Effector CD8-positive, alpha-beta T cell (primary cell): Measurements from ENCODE around the gene FSTL5.

Experiments used
- DNase-seq: peaks from one replicate; lab custom pipeline; 2025; lab: John Stamatoyannopoulos, UW

Gene FSTL5

GRCh38 chr4:161577579-161578301 lies 586.1 kb downstream of the FSTL5 start:
- no peak for DNase-seq

GRCh38 chr4:161573836-161574235 lies 590.0 kb downstream of the FSTL5 start:
- DNase-seq, result no peak

- no peak for DNase-seq
These were observed 599.5 kb downstream of the FSTL5 start for GRCh38 chr4:161564230-161564834.

DNA sequence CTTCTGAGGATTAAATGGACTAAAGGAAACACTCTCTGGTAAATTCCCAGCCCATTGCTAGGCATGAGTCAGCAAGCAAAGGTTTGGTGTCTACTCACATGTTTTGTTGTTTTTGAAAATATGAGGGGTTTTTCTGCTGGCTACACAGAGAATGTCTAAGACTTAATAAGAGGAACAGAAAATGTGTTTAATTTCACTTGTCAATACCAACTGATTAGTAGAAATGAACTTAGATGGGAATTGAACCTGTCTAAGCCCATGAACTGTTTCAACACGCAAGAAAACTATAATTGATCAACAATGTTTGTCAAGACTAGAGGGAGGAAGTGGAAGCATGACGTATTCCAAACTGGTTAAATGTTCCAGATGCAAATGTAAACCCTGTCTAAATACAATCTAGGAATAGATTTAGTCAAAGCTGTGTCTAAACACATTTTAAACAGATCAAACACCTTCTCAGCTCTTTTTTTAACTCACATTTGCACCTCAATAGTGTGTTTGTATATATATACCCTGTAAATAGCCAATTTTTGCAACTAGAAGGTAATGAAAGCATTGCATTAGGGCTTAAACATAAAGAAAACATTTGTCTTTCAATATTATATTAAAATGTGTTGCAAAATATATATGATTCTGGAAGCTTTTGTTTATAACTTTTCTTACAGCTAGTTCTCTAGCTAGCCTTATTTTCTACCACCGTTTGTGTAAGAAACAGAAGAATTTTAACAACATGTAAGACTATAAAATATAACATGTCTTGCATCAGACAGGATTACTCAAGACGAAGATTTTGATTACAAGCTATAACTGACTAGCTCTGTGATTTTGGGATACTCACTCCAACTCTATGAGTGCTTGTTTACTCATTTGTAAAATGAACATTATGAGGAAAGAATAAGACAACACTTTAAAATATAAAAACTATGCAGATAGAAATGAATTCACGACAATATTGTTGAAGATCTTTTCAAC lies 607.8 kb downstream of the FSTL5 start:
- no peak for DNase-seq

DNA sequence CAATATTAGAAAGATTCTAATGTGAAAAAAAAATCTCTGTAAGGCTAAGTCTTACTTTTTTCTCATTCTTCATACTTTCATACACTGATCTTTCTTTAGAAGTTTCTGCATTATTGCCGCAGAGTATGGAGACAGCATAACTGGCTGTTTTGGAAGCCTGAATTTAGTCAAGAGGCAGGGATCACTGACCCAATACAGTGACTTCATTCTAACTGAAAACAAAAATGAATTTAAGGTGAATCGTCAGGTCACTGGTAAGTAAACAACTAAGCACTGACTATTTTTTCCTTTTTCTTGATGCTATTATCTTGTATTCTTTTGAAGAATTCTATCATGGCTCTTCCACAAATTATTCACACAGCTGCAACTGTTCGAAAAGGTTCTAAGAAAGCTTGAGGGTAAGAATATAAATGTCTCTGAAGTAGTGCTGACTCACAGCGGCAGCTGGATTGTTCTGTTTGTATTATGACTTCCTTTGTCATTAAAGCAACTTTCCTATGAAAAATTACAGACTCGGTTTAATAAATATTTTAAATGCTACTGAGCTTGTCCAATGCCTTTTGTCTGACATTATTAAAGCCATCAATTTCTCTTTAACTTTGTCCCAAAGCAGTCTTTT lies 609.3 kb downstream of the FSTL5 start:
- DNase-seq, result no peak

DNA sequence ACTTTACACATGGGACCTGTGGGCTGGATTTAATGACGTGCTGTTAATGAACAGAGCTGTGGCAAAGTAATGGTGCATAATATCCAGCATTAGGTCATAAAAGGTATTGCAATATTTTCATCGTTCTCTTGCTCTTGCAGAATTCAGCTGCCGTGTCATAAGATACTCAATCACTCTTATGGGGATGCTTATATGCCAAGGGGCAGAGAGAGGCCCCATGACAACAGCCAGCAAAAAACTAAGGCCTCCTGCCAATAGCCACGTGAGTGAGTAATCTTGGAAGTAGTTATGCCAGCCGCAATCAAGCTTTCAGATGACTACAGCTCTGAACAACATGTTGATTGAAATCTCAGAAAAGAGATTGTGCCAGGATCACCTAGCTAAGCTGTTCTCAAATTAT lies 616.9 kb downstream of the FSTL5 start:
- DNase-seq, result no peak

DNA sequence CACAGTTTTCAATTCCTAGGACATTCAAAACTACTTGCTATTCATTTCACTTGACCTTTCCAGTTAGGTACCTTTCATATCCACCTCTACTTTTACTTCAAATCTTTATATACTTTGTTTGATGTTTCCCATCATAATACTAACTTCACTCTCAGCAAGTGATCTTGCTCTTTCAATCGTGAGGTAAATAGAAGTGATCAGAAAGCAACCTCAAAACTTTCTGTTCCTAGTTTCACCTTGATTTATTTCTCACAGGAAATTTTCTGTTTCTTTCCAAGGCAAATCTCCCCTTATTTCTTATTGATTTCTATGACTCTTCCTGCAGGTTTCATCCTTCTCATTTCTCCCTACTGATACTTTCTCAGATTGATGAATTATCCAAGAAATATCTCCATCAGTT lies 623.5 kb downstream of the FSTL5 start:
- no peak for DNase-seq

DNA sequence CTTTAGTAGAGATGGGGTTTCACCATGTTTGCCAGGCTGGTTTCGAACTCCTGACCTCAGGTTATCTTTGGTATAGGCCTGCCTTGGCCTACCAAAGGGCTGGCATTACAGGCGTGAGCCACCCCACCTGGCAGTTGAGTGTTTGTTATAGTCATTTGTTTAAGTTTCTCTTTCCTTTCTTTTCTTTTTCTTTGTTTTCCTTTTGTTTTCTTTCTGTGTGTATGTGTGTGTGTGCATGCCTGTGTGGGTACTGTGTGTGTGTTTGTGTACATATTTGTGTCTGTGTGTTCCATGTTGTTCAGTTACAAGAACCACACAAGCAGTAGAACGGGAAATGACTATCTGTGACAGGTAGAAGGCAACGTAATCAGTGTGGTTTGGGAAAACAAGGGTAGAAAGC lies 624.9 kb downstream of the FSTL5 start:
- DNase-seq, result no peak

DNA sequence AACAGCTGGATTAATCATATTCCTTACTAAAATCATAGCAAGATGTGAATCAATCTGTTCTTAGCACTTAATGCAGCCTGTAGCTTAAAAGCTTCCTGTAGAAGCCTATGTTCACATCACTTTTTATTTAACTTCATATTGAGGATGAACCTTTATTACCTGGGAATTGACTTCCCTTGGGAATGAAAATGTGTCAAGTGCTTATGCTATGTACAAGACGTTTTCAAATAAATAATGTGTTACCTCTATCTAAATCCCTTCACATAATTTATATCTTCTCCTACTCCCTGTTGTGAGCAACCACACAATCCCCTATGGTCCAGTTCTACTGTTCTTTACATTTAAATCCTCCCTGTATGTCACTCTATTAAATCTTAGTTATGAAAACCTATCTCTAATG lies 633.1 kb downstream of the FSTL5 start:
- DNase-seq, result no peak

DNA sequence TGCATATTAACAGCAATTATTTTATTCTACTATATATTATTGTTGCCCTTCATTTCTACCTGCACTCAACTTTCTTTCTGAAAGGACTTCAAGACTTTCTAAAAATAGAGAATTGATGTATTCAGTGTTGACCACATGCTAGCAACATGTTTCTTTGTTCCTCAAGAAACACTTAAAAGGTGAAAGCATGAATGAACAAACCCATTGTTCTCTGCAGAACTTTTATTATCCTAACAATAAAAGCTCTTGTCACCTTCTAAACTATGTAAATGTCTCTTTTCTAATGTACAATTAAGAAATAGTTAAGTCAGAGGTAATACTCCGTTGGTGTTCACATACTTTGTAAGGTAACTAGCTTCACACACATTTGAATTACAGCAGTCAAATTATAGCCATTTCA lies 638.7 kb downstream of the FSTL5 start:
- no peak for DNase-seq

DNA sequence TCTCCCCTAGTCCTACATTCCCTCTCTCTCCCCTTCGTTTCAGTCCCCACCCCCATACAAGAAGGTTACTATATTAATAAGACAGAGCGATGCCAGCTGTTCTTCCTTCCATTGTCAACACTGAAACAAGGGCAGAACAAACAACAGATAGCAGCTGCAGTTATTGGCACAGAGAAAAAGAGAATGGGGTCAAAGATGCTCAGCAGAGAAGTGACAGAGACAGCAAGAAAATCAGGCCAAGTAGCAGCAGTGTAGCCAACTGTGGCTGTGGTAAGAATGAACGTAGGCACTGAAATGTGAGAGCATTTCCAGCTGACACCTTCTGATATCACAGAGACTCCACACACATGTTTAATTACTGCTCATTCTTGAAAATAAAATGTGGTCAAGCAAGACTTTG lies 641.8 kb downstream of the FSTL5 start:
- DNase-seq, result no peak

- DNase-seq, result no peak
These were observed 644.2 kb downstream of the FSTL5 start for GRCh38 chr4:161519611-161520010.

DNA sequence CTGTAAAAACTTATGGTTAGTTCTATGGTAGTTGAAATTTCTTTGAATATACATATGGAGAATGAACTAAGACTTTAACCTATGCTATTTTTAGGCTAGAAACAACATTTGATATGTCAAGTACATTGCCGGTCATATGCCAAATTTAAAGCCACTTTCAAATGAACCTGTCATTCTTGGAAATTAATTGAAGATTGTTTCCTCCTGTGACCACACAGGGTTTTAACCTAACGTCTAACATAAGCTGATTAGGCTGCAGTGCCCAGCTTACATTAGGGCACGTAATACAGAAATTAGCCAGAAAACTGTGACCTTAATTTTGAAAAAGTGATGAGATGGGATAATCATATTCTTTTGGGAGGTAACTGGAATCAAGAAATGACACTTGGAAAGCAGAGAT lies 645.9 kb downstream of the FSTL5 start:
- no peak for DNase-seq

GRCh38 chr4:161505141-161505540 lies 658.7 kb downstream of the FSTL5 start:
- no peak for DNase-seq

DNA sequence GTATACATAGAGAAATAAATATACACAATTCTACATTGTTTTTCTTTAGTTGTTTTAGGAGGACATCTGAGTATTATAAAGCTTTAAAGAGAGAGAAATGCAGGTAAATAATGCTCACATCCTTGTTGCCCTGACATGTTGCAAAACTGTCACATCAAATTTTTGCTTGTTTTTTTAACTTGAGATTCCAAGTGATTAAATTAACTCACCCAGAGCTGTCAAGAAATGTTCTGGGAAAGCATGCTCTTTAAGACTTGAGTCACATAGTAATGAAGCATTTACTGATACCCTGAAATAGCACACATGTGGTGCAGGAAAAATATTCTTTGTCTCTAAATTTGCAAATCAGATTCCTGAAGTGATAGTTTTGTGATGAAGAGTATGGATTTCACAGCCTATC lies 665.6 kb downstream of the FSTL5 start:
- no peak for DNase-seq

DNA sequence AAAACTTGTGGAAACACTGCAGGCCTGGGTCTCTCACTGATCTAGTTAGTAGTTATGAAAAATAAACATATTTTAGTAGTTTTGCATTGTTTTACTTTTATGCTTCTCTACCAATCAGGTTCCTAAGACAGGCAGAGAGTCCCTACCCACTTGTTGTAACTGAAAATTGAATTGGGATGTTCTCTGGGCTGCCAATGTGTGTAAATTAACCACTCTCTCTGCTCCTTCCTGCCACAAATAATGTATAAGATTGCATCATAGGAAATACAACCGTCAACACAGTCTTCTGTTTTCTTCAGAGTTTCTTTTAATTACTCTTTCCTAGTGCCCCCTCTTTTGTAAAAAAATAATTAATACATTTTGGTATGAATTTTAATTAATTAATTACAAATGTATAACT lies 677.3 kb downstream of the FSTL5 start:
- DNase-seq, result no peak

DNA sequence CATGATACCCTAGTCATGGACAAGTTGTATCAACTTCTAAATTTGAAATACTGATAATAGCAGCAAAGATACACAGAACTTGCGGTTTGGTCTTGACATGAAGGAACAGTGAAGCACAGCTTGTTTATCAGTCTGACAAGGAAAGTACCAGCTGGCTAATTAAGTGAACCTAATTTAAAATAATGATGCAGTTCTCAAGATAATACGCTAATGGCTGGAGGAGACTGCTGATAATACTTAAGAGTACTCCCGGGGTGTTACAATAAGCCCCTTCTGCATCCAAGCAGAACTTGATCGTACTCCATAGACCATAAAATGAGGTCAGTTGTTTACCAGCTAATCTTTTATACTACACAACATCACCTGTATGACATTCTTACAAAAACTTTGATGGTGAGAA lies 697.5 kb downstream of the FSTL5 start:
- DNase-seq, result no peak

DNA sequence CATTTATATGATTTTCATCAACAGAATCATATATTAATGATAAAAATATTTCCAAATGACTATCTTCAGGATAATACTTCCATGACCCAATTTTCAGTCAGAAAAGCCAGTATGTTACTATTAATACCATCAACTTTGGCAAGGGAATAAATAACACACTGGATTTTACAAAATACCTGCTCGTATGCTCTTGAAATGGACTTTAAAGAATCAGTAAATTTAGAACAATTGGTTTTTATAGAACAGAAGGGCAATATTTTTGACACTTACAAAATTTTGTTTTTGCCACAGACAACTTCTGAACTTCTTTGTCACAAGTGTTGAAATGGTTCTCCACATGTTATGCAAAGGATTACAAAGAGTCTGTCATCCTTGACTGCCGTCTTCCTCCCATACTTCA lies 700.4 kb downstream of the FSTL5 start:
- no peak for DNase-seq

GRCh38 chr4:161457906-161458305 lies 705.9 kb downstream of the FSTL5 start:
- no peak for DNase-seq

DNA sequence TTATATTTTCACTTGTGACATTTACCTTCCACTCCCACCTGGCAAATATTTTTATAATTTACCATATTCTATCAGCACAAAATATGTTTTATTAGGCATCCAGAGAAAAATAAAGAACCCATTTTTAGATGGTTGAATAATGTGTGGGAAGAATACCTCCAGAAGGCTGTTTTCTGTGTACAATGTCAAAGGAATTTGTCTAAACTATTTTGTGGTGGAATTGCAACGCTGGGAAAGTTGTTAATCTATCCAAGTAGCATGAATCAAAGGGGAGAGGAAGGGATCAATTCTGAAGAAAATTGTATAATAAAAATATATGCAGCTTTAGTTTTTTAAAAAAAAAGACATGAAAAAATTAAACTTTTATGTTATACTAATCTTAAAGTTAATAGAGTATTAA lies 706.5 kb downstream of the FSTL5 start:
- no peak for DNase-seq

GRCh38 chr4:161454860-161455259 lies 708.9 kb downstream of the FSTL5 start:
- DNase-seq, result no peak

- DNase-seq, result no peak
These were observed 715.1 kb downstream of the FSTL5 start for GRCh38 chr4:161448550-161449180.
